ENCODE results near the gene S100A8.

DNA sequence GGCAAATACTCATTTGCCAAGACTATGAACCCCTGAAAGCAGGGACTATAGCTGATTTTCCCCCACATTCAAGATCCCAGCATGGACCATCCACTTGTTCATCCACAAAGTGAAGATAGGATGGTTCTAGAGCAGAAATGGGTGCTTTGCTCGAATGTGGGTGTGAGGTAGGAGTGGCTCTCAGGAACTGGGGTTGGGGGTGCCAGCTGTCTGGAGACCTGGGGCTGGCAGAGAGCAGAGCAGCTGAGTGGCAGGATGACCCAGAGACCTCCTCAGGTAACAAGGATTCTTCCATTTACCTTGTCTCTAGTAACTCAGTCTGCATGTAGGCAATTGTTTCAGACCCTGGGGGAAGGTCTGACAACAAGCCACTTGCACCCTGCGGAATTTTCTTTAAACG lies 27.2 kb downstream of the S100A8 start:
- TF ChIP-seq, protein P1, sequence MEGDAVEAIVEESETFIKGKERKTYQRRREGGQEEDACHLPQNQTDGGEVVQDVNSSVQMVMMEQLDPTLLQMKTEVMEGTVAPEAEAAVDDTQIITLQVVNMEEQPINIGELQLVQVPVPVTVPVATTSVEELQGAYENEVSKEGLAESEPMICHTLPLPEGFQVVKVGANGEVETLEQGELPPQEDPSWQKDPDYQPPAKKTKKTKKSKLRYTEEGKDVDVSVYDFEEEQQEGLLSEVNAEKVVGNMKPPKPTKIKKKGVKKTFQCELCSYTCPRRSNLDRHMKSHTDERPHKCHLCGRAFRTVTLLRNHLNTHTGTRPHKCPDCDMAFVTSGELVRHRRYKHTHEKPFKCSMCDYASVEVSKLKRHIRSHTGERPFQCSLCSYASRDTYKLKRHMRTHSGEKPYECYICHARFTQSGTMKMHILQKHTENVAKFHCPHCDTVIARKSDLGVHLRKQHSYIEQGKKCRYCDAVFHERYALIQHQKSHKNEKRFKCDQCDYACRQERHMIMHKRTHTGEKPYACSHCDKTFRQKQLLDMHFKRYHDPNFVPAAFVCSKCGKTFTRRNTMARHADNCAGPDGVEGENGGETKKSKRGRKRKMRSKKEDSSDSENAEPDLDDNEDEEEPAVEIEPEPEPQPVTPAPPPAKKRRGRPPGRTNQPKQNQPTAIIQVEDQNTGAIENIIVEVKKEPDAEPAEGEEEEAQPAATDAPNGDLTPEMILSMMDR (IDR thresholded peaks at IDR 0.05; ENCODE audit: low read depth, low read length), result no peak
- TF ChIP-seq EZH2phosphoT487 (IDR thresholded peaks at IDR 0.05; ENCODE audit: low read depth), result no peak

Data from OCI-LY3 (cell line).